AG20443 (cell line): Measurements from ENCODE around the gene RALGDS.

Source experiments
- DNase-seq: peaks from one replicate; pipeline ENCODE4 v3.0.0; 2012; ENCODE audit warnings: low spot score, mixed read lengths

RALGDS gene

DNA sequence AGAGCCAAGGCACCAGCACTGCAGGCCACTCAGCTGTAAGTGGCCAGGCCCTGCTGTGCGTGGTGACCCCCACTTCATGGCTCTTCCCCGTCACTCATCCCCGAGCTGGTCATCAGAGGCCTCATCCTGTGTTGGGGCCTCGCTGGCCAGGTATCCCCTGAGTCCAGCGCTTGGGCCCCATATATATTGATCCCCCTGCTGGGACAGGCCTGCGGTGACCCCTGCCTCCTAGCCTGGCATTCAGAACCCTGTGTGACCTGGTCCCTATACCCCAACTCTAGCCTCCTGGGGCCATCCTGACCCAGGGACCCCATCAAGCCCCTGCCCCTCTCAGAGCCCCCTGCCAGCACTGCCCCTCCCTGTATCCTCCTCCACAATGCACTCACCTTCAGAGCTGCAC, 30.0 kb upstream of the RALGDS start:
- DNase-seq, result no peak

DNA sequence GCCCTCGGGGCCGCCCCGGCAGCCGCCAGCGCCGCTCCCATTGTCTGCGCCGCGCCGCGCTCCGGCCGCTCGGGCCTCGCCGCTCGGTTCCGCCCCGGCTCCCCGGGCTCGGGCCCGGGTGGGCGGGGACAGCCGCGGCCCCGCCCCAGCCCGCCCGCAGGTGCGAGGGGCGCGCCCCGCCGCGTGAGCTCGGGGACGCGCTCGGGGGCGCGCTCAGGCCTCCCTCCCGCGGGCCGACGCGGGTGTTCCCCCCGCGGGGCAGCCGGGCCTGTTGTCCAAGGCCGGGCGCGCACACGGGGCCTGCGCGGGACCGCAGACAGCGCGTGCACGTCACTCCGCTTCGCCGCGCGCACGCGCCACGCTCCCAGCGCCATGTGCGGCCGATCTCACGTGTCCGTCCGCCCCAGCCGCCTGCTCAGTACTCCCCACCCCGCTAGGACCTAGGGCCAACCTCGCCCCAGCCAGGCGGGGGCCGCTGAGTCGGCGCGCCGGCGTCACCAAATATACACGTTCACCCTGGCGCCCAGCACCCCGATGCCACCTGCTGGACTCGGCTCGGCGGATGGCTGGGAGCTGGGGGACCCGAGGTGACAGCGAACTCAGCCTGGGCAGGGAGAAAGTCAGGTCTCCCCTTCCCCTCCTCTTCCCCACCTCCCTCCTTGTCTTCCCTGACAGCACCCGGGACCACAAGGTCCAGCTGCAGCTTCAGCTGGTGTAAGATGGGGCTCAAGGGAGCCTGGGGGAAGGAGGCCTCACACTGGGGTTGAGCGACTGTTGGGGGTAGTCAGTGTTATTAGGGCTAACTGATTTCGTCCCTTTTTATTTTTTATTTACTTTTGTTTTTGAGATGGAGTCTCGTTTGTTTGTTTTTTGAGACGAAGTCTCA, 28.3 kb upstream of the RALGDS start:
- peak; percentile 97 for DNase-seq

DNA sequence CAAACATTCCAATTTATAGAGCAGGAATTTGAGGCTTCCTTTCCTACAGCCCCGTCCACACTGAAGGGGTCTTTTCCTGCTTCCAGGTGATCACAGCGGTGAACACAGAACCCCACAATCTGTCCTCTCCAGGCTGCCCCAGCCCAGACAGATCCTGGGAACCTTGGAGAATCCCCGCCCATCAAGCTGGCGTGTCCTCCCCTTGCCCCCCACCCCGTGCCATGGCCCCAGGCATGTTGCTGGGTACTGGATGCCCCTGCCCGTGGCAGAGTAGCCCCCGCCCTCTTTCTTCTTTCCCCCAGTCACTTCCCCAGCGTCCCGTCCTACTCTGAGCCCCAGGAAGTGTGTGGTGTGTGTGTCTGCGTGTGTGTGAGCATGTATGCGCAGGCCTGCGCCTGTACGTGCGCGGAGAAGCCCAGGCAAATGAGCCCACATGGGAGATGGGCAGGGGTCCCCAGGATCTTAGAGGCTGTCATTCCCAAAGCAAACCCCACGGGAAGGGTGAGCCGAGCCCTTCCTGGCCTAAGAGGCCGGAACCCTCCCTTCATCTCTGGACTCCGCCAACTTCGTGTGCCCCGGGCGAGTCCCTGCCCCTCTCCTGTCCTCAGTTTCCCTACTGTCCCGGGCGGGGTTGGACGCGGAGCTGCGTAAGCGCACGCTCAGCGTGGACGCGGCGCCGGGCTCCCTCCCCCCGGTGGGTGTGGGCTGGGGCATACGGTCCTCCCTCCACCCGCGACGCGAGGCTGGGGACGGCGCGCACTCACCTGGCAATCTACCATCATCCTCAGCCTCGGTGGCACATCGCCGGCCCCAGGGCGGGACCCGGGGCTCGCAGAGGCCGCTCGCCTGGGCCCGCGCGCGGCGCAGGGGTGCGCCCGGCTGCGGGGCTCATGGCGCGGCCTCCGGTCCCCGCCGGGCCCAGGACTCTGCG, 27.4 kb upstream of the RALGDS start:
- peak; percentile 72 for DNase-seq

DNA sequence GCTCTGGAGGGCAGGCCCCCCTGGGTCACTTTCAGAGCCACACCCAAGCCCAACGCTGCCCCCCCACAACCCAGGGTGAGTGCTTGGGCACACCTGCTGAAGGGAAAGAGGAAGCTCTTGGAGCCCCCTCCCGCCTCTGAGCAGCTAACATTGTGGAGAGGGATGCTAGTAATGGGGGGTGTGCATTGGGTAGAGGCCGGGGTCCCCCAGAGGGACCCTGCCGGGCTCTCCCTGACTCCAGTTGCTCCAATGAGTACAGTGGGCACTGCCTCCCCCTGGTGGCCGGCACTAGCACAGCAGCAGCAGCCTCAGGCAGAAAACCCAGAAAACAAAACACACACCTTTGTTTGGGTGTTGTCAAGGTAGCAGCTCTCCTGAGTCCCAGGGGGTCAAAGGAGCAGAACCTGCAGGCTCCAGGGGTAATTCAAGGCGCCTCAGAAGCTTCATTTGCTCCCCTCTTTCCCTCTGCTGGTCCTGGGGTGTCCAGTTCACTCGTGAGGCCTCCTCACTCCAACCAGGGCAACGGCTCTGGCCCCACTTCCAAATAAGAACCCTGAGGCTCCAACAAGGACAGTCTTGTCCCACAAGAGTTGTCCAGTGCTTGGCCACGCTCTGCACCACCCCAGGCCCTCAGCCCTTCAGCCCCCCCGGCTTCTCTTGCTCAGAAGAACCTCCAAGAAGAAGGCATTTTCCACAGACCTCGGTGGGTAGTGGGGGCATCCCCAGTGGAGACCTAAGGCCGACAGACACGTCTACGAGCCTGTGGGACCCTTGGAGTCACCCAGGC, 26.6 kb upstream of the RALGDS start:
- DNase-seq, result peak; percentile 76

DNA sequence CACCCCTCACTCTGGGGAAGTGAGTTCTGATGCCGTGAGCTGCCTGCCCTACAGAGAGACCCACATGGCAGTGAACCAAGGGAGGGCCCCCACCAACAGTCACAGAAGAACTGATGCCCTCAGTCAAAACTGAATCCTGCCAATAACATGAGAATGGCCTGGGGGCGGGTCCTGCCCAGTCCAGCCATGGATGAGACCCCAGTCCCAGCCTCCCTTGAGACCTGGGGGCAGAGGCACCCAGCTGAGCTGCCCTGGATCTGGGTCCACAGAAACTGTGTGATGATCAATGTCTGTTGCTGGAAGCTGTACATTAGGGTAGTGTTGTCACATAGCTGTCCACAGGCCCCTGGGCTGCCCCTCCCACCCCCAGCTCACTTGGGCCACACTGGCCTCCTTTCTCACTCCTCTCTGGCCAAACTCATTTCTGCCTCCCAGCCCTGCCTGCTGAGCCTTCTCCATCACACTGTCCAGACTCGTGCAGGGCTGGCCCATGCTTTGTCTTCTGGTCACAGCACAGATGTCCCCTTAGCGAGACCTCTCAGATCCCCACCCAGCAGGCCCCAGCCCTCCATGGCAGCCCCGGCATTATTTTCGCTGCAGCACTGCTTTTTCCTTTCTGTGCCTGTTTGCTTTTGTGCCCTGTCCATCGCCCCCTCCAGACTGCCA, 25.8 kb upstream of the RALGDS start:
- no peak for DNase-seq

GRCh38 chr9:133144904-133145851, 24.1 kb upstream of the RALGDS start:
- no peak for DNase-seq

DNA sequence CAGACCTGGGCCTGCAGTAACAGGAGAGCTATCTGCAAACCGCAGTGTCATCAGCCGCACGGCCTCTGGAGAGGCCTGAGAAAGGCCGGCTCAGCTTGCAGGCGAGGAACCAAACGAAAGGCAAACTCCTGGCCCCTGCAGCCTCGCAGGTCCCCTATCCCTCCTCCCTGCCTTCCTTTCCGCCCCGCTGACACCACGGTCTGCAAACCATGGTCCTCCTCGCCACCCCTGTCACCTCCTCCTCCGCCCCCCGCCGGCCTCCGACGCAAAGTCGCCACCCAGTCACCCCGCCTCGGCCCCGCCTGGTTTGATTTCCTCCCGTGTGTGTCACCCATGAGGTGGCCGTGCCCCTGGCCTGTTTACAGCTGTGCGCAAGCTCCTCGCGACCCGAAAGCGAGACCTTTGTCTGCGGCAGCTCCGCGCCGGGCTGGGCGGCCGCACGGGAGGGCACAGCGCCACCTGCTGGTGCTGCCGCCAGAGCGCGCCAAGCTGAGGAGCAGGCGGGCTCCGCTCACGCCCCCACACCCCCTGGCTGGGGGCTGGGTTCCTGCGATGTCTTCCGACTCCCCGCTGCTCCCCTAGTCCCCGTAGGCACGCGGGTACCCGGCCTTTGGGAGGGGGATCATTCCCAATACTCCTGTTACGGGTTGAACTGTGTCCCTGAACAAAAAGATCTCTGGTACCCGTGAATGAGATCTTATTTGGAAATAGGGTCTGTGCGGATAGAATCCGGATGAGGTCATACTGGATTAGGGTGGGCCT, 23.3 kb upstream of the RALGDS start:
- peak; percentile 90 for DNase-seq

DNA sequence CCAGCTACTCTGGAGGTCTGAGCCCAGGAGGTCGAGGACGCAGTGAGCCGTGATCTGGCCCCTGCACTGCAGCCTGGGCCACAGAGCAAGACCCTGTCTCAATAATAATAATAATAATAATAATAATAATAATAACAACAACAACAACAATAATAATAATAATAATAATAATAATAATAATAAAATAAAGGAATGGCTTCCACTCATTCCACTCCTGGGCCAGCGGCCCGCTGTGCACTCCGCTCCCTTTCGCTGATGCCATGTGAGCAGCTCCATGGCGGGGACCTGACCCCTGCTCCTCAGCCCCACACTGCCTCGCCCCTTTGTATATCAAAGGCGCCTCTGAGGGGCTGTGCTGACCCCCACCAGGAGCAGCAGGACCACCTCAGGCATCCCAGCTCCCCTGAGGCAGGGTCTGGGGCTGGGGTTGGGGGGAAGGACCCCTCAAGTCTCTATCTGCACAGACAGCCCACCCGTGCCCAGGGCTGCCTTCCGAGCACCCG, 22.6 kb upstream of the RALGDS start:
- no peak for DNase-seq

DNA sequence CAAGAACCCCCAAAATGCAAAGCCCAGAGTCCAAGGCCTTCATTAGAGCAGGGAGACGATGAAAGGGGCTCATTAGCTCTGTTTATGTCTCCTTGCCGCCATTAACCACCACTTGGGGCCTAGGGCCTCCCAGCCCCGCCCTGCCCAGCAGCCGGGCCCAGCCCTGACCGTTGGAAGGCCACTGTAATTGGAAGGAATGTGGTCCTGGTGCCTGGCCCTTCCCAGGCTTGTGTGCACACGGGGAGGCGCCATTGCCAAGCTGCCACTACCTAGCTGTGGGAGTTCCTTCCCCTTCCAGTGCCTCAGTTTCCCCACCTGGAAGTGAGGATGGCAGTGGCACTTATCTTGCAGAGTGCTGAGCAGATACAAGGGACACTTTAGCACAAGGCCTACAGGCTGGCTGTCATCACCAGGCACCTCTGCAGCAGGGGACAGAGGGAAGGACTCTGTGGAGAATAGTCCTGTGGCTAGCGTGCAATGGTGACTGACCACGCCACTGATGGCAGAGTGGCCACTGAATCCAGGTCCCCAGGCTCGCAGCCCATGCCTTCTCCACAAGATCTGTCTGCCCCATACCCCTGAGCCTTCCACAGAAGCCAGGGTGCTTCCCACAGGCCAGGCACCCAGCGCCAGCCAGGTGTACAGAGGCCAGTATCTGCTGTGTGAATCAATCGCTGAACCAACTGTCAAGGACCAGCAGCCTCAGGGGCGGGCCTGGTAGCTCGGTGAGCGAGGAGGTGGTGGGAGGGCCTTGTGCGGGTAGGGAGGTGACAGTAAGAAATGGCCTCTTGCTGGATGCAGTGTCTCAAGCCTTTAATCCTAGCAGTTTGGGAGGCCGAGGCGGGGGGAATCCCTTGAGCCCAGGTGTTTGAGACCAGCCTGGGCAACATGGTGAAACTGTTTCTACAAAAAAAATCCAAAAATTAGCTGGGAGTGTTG, 21.9 kb upstream of the RALGDS start:
- no peak for DNase-seq

DNA sequence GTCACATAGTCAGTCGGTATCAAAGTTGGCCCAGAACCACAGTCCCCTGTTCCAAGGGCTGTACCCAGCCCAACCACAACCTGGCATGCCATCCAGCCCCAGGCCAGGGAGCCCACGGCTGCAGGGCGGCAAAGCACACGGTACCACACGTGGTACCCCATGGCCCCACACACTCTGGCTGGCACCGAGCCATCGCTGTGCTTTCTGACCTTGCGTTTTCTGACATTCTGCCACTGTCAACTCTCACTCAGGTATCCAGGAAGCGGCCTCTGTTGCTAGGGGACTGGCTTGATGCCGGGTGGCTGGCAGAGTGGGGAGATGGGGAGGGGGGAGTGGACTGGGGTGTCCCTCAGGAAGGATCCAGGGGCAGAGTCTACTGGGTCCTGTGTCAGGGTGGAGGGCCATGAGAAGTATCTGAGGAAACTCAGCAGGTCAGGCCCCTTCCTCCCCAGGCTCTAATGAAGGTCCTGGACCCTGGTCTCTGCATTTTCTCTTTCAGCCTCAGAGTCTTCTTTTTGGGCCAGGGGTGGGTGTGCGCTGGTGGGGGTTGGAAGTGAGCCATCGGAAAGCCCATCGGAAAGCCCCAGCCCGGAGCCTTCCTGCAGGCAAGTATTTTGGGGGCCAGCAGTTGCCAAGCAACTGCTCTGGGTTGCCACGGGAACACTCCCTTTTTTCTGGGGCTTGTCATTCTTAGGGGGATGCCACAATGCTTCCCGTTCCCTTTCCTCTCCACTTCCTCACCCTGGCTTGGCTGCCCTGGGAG, 21.0 kb upstream of the RALGDS start:
- no peak for DNase-seq

- DNase-seq, result no peak
Observed at GRCh38 chr9:133140606-133141005, 19.6 kb upstream of the RALGDS start.

DNA sequence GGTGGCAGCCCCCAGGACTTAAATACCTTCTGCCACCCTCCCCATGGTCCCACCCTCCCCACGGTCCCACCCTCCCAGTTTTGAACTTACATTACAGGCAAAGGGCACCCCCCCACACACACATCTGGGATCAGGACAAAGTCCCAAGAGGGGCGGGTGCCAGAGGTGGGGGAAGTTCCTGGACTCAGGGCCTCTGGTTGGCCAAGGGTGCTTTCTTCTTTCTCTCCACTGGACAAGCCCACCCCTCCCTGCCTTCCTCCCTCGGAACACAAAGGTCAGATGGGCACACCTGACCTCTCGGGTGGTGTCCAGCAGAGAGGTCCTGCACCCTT, 19.1 kb upstream of the RALGDS start:
- DNase-seq, result no peak

DNA sequence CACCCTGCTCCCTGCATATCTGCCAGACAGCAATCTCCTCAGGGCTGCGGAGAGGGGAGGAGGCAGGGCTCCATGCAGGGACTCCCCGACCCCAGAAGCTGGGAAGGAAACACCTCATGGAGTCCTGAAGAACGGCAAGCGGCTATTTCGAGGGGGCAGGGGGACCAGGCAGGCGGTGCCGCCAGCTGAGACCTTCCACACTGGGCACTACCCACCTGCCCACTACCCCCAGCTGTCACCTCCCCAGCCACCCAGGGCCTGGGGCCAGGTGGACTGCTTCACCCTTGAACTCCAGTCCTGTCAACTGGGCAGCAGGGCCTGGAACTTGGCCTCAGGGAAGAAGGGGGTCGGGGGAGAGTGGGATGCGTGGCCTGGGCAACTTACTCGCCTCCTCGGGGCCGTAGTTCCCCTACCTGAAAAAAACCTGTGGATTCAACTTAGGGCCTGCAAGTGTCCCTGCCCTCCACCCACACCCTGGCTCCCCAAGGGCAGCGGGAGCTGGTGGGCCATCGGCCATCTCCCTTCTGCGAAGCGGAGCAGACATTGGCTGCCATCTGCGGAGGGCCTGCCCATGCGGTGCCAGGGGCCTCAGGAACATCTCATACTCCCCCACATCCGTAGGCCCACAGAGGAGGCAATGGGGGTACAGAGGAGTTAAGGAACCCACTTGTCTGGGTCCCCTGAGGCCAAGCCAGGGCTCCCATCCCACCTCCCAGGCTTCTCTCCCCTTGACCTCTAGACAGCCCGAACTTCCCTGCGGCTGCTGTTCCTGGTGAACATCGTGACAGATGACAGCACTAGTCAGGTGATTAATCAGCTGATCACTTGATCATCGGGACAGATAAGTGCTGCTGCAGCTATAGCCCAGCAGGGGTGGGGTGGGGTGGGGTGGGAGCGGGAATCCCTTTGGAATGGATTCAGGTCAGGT, 18.5 kb upstream of the RALGDS start:
- DNase-seq, result no peak

- no peak for DNase-seq
Observed at GRCh38 chr9:133137451-133138231, 16.6 kb upstream of the RALGDS start.

- peak; percentile 86 for DNase-seq
Observed at GRCh38 chr9:133135146-133135745, 14.2 kb upstream of the RALGDS start.
